GM19463 (cell line): ENCODE data around the gene PXDC1.

ENCODE experiments used
- ATAC-seq: cut with Tn5 transposase; IDR thresholded peaks from one replicate; pipeline ENCODE4 v1.9.1; 2021; ENCODE audit warnings: mild to moderate bottlenecking, moderate library complexity; ENCODE audit not compliant: unreplicated experiment

PXDC1 gene

DNA sequence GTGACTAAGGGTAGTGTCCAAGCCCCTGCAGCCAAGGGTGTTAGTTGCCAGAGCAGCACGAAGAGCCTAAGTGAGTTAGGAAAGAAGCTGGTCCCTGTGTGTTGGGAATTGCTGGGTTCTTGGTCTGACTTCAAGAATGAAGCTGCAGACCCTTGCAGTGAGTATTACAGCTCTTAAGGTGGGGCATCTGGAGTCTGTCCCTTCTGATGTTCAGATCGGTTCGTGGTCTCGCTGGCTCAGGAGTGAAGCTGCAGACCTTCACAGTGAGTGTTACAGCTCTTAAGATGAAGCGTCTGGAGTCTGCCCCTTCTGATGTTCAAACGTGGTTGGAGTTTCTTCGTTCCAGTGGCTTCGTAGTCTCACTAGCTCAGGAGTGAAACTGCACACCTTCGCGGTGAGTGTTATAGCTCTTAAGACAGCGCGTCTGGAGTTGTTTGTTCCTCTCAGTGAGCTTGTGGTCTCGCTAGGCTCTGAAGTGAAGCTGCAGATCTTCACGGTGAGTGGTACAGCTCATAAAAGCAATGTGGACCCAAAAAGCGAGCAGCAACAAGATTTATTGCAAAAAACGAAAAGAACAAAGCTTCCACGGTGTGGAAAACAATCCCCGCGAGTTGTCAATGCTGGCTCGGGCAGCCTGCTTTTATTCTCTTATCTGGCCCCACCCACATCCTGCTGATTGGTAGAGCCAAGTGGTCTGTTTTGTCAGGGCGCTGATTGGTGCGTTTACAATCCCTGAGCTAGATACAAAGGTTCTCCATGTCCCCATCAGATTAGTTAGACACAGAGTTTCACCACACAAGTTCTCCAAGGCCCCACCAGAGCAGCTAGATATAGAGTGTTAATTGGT is 31.8 kb downstream of the PXDC1 start:
- no peak for ATAC-seq

GRCh38 chr6:3718407-3718806 is 33.1 kb downstream of the PXDC1 start:
- ATAC-seq, result no peak

DNA sequence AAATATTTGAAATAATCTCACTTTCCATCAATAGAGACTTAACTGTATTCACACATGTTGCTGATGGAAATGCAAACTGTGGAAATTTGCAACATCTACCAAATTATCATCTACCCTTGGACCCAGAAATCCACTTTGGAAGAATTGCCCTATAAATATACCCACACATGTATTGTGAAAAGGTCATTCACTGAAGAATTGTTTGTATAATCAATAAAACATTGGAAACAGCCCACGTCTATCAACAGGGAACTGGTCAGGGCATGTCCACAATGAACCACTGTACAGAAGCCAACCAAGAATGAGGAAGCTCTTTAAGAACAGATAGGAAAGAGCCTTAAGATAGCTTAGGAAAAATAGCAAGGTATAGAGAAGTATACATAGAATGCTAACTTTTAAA is 36.2 kb downstream of the PXDC1 start:
- no peak for ATAC-seq

- no peak for ATAC-seq
Observed at GRCh38 chr6:3714768-3715167, 36.7 kb downstream of the PXDC1 start.

- ATAC-seq, result no peak
Observed at GRCh38 chr6:3714111-3714510, 37.4 kb downstream of the PXDC1 start.

- no peak for ATAC-seq
Observed at GRCh38 chr6:3712827-3713665, 38.5 kb downstream of the PXDC1 start.

DNA sequence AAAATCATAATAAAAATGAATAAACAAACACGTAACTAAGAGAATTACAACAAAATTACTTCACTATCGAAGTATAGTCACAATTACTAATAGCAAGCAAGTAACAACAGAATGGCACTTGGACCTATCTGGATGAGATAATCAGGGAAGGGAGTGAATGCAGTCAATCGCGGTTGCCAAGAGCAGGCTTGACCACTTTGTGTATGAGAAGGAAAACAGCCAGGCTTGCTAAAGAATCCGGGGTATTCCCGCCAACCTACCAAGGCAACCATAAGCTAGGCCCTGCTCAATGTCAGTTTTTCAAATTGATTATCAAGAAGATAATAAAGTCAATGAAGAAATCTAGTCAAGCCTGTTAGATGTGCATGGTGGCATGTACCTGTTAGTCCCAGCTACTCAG is 39.7 kb downstream of the PXDC1 start:
- no peak for ATAC-seq

DNA sequence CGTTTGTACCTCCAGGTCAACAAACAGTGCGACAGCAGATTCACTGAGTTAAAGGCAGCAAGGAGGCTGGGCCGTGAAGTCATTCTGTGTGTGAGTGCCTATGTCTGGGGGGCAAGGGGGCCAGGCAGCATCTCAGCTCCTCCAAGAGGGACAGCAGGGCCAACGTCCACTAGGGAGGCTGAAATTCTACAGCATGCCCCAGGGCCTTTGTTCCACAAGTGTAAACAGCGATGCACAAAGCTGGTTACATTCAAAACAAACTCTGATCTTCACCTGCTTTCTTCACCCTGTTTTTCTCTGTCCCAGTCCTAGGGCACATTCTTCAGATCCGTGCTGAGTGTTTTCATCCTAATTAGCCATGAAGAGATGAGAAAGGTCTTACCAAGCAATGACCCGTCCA is 41.1 kb downstream of the PXDC1 start:
- ATAC-seq, result no peak

DNA sequence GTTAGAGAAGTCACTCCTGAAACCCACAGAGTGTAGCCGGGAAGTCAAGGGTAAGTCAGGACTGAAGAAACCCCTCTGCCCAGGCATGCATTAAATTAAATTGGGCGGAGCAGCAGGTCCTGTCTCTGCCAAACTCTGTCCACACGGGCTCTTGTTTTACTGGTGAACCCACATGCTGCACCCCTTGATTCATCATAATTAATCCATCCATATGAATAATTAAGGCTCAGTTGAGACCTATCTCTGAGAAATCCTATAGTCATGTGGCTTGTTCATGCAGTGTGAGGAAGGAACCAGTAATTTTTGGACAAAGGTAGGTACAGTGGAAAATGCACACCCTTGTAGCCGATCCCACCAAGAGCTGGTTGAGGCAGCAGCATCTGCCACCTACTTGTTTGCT is 43.0 kb downstream of the PXDC1 start:
- ATAC-seq, result no peak

DNA sequence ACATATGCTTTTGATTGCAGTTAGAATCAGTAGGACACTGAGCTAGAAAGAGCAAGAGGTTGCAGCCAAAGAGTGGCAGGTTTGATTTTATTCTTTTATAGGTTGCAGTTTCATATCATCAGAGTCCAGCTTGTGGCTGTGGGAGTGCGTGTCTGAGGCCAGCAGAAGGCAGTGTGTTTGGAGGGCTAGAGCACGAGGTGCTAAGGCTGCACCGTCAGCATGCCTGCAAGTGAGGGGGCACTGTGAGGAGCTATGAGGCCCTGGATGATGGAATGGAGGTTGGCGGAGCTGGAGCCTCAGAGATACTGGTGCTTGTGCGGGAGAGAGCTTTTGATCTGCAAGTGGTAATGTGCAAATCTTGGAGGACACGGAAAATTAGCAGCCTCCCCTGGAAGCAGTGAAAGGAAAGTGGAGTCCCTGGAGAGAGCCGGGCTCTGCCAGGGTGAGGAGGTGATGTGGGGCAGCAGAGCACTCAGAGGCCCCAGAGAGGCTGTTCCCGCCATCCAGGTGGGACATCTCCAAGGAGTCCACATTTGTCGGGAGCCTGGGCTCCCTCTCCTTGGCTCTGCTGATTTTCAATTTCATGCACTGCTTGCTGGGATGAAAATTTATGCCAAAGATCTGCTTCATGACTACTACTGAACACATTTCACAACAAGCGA is 43.6 kb downstream of the PXDC1 start:
- no peak for ATAC-seq

GRCh38 chr6:3707024-3707423 is 44.5 kb downstream of the PXDC1 start:
- ATAC-seq, result no peak

GRCh38 chr6:3706547-3706946 is 45.0 kb downstream of the PXDC1 start:
- ATAC-seq, result no peak

DNA sequence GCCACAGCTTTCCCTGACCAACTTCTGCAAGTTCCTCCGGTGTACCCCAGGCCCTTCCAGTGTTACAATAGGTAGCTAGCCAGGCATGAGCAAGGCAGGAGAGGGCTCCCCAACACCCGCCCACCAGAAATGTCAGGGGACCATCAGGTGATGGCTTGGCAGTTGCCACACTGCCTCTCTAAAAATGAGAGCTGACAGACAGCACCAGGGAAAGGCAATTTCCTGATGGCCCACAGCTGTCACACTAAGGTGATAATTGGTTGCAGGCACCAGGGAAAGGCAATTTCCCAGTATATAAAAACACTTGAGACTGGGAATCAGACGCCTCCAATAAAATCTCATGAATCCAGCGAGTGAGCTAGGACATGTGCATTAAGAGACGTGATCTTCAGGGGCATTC is 49.9 kb downstream of the PXDC1 start:
- ATAC-seq, result no peak

DNA sequence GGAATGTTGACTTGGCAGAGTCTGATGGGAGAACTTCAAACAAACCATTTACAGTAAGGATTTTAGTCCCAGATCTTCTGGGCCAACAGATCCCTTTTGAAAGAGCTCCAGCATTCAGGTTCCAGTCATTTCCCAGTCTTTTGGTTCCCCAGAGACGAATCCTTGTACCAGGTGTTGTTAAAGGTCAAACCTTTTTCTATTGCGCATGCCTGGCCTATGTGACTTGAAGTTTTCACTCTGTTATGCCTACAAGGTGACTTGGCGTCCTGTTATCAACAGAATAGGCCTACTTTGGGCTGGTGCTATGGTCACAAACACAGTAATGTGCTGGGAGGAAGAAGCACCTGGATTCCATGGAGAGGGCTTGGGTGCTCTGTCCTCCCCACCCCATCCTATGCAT is 52.3 kb downstream of the PXDC1 start:
- ATAC-seq, result no peak

DNA sequence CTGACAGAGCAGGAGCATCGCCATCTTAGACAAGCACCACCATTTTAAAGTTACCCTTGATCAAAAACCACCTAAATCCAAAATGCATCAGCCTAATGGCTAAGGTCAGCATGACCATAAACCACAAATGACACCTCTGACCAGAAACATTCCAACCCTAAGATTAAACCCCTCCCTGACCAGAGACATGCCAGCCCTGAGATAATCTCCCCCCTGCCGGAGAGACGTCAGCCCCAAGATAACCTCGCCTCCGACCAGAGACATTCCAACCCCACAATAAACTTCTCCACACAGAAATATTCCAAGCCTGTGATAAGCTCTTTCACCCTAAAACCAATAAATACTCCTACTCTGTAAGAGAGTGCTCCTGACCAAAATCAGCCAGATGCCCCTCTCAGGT is 53.5 kb downstream of the PXDC1 start:
- ATAC-seq, result no peak

DNA sequence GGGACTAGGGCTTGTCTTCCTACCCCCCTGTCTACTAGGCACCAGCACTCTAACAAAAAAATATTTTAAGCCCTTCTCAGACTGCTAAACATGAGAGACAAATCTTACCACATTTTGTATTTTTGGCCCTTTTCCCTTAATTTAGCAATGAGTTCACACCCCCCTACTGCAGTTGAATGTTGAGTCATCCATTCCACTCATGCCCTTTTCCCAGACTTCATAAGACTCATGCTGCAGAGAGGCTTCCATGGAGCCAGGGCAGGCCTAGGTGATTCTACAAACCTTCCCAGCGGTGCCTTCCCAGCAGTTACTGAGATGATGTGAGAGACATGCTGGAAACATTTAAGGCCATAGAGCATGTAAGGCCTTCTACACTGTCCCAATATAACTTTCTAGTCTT is 53.9 kb downstream of the PXDC1 start:
- ATAC-seq, result no peak

GRCh38 chr6:3696525-3697088 is 54.9 kb downstream of the PXDC1 start:
- no peak for ATAC-seq

GRCh38 chr6:3695065-3695817 is 56.3 kb downstream of the PXDC1 start:
- no peak for ATAC-seq

DNA sequence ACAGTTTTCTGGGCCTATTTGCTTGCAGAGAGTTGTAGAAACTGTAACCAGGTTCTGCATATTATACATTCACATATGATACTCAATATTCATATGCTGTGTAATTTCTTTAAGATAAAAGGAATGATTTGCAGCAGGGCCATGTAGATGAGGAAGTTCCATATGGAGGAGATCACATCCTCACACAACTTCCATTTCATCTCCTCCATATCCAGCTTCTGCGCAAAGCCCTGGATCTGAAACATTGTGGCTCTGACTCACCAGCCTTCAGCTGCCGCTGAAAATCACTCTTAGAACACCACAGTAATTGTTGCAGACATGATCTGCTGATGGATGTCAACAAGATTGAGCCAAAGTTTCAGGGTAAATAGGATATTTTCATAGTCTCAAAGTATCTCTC is 57.7 kb downstream of the PXDC1 start:
- ATAC-seq, result no peak

GRCh38 chr6:3690506-3690905 is 61.0 kb downstream of the PXDC1 start:
- no peak for ATAC-seq

GRCh38 chr6:3687847-3688246 is 63.7 kb downstream of the PXDC1 start:
- ATAC-seq, result no peak
